Measurements from ENCODE around the gene SERPINI1.

GRCh38 chr3:167729591-167729990 lies 5.9 kb upstream of the SERPINI1 start:
- no peak for TF ChIP-seq POLR2A (IDR thresholded peaks at IDR 0.05; ENCODE audit: low read length)
- no peak for TF ChIP-seq GATA1 (IDR thresholded peaks at IDR 0.05; ENCODE audit: low read depth, low read length)

All from erythroblast (primary cell).